Mesenchymal stem cell (in vitro differentiated cells and primary cell): ENCODE measurements around the gene SUSD4.

Source experiments
- DNase-seq: peaks from one replicate; pipeline ENCODE4 v3.0.0-alpha.2; 2013
- H2AFZ ChIP-seq: one replicate; pipeline ENCODE4 v1.6.1; 2013; ENCODE audit warnings: low read depth, mild to moderate bottlenecking, control low read depth, inconsistent platforms, low read length, moderate library complexity
- H2AK5ac ChIP-seq: 2 replicates; pipeline ENCODE4 v1.6.1; 2013; ENCODE audit warnings: low read length, moderate library complexity, mild to moderate bottlenecking, inconsistent platforms; ENCODE audit not compliant: severe bottlenecking
- H2BK120ac ChIP-seq: one replicate; pipeline ENCODE4 v1.6.1; 2013; ENCODE audit warnings: low read depth, mild to moderate bottlenecking, inconsistent platforms, low read length, moderate library complexity
- H2BK12ac ChIP-seq, 2 experiments: one replicate each; pipeline ENCODE4 v1.6.1; 2013; ENCODE audit warnings: inconsistent platforms in 2 of 2, low read length in 2 of 2, mild to moderate bottlenecking in 2 of 2, moderate library complexity in 2 of 2, control low read depth in 1 of 2
- H2BK15ac ChIP-seq: one replicate; pipeline ENCODE4 v1.6.1; 2013; ENCODE audit warnings: mild to moderate bottlenecking, low read depth, inconsistent platforms; ENCODE audit not compliant: poor library complexity, severe bottlenecking
- H2BK5ac ChIP-seq: 2 replicates; pipeline ENCODE4 v1.6.1; 2013; ENCODE audit warnings: low read depth, mild to moderate bottlenecking, low read length, control low read depth, inconsistent platforms; ENCODE audit not compliant: poor library complexity, severe bottlenecking
- H3K14ac ChIP-seq, 2 experiments: one replicate each; pipeline ENCODE4 v1.6.1; 2013; ENCODE audit warnings: inconsistent platforms in 2 of 2, low read length in 2 of 2, control low read depth in 1 of 2, mild to moderate bottlenecking in 1 of 2, moderate library complexity in 1 of 2
- H3K18ac ChIP-seq, 2 experiments: one replicate each; pipeline ENCODE4 v1.6.1; 2013; ENCODE audit warnings: inconsistent platforms in 2 of 2, low read length in 2 of 2, control low read depth in 1 of 2, low read depth in 1 of 2, mild to moderate bottlenecking in 1 of 2
- H3K23ac ChIP-seq, 2 experiments: one replicate each; pipeline ENCODE4 v1.6.1; 2013; ENCODE audit warnings: inconsistent platforms in 2 of 2, low read length in 2 of 2, mild to moderate bottlenecking in 2 of 2, moderate library complexity in 2 of 2, control low read depth in 1 of 2
- H3K27ac ChIP-seq: 2 replicates; pipeline ENCODE4 v1.5.1; 2013; ENCODE audit warnings: mild to moderate bottlenecking, moderate library complexity, low read length, control low read depth, inconsistent platforms; ENCODE audit not compliant: poor library complexity, severe bottlenecking
- H3K27me3 ChIP-seq, 2 experiments: 2 replicates each; pipeline versions ENCODE4 v1.6.1 to v1.7.0; 2013; ENCODE audit warnings: low read length in 2 of 2, mild to moderate bottlenecking in 2 of 2, moderate library complexity in 2 of 2, control low read depth in 1 of 2, inconsistent platforms in 1 of 2; ENCODE audit not compliant: control insufficient read depth in 1 of 2, insufficient read depth in 1 of 2
- H3K36me3 ChIP-seq, 2 experiments: 2 replicates each; pipeline versions ENCODE4 v1.6.1 to v1.7.0; 2013; ENCODE audit warnings: low read length in 2 of 2, control low read depth in 1 of 2, inconsistent platforms in 1 of 2, low read depth in 1 of 2, mild to moderate bottlenecking in 1 of 2; ENCODE audit not compliant: insufficient read depth in 2 of 2, control insufficient read depth in 1 of 2
- H3K4ac ChIP-seq, 2 experiments: one replicate each; pipeline ENCODE4 v1.6.1; 2013; ENCODE audit warnings: inconsistent platforms in 2 of 2, low read length in 2 of 2, mild to moderate bottlenecking in 2 of 2, moderate library complexity in 2 of 2, control low read depth in 1 of 2, low read depth in 1 of 2
- H3K4me1 ChIP-seq: 2 replicates; pipeline ENCODE4 v1.6.1; 2013; ENCODE audit warnings: low read depth, low read length, control low read depth; ENCODE audit not compliant: control insufficient read depth, insufficient read depth
- H3K4me2 ChIP-seq: 2 replicates; pipeline ENCODE4 v1.6.1; 2013; ENCODE audit warnings: low read length, mild to moderate bottlenecking, inconsistent platforms; ENCODE audit not compliant: poor library complexity, severe bottlenecking
- H3K4me3 ChIP-seq, 2 experiments: 2 replicates each; pipeline versions ENCODE4 v1.5.1 to v1.7.0; 2013; ENCODE audit warnings: low read length in 2 of 2, mild to moderate bottlenecking in 2 of 2, control low read depth in 1 of 2, low read depth in 1 of 2; ENCODE audit not compliant: insufficient read depth in 1 of 2
- H3K79me1 ChIP-seq: replicated peaks from 2 replicates; pipeline ENCODE4 v1.6.1; 2013; ENCODE audit warnings: mild to moderate bottlenecking, control low read depth, low read length, inconsistent platforms; ENCODE audit not compliant: poor library complexity, severe bottlenecking
- H3K9ac ChIP-seq: 2 replicates; pipeline ENCODE4 v1.7.0; 2013; ENCODE audit warnings: mild to moderate bottlenecking, low read length, moderate library complexity
- H3K9me3 ChIP-seq: 2 replicates; pipeline ENCODE4 v1.7.0; 2013; ENCODE audit warnings: mild to moderate bottlenecking, low read length; ENCODE audit not compliant: control insufficient read depth
- H4K8ac ChIP-seq: one replicate; pipeline ENCODE4 v1.6.1; 2013; ENCODE audit warnings: inconsistent platforms, mild to moderate bottlenecking, low read length, moderate library complexity
- H4K91ac ChIP-seq: one replicate; pipeline ENCODE4 v1.6.1; 2013; ENCODE audit warnings: mild to moderate bottlenecking, low read length, inconsistent platforms
- WGBS: methylation state at CpG from one replicate; pipeline ENCODE4 v1.1.7; 2013; ENCODE audit warnings: mixed read lengths; 5-methylcytosine and 5-hydroxymethylcytosine counted together

The SUSD4 gene

DNA sequence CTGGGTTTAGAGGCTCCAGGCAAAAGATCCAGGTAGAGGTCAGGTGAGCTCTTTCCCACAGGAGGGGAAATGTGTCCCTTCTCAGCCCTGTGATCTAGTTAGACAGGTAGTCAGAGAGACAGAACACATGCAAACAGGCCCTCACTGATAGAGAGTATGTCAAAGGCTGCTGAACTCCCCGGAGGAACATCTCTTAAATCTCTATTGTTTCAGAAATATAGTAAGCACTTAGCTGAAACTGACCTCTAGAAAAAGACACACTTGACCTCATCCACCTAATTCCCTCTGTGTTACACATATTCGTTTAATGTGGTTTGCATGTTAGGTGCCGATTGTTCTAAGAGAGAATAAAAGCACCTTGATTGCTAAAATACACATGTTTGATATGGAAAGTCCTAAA, 23.3 kb downstream of the SUSD4 start:
- no peaks in the 10 kb centered on the region for H3K79me1 ChIP-seq
- no peaks in the 10 kb centered on the region for H3K9me3 ChIP-seq
- H2BK15ac ChIP-seq: no peak overlapping the region
- H3K4me2 ChIP-seq: no peak overlapping the region
- H3K14ac ChIP-seq: no peak overlapping the region
- no peaks in the 10 kb centered on the region for H3K4me1 ChIP-seq
- 77% methylated on average over 3 of the region's 3 CpGs for WGBS
- H2AK5ac ChIP-seq: no peak overlapping the region
- no peak overlapping the region for H2BK12ac ChIP-seq
- no peak overlapping the region for H3K23ac ChIP-seq
- no peak overlapping the region for H3K4me3 ChIP-seq
- H2BK5ac ChIP-seq: no peak overlapping the region
- no peak overlapping the region for H4K8ac ChIP-seq
- DNase-seq: no peak
- H4K91ac ChIP-seq: no peak overlapping the region
- no peak overlapping the region for H3K27ac ChIP-seq
- peaks cover 37 to 81% of the 10 kb centered on the region in 2 experiments for H3K27me3 ChIP-seq
- H3K36me3 ChIP-seq: no peaks in the 10 kb centered on the region
- H3K18ac ChIP-seq: no peak overlapping the region
- no peak overlapping the region for H3K4ac ChIP-seq
- no peak overlapping the region for H2AFZ ChIP-seq
- no peak overlapping the region for H2BK120ac ChIP-seq
- H3K9ac ChIP-seq: no peak overlapping the region

DNA sequence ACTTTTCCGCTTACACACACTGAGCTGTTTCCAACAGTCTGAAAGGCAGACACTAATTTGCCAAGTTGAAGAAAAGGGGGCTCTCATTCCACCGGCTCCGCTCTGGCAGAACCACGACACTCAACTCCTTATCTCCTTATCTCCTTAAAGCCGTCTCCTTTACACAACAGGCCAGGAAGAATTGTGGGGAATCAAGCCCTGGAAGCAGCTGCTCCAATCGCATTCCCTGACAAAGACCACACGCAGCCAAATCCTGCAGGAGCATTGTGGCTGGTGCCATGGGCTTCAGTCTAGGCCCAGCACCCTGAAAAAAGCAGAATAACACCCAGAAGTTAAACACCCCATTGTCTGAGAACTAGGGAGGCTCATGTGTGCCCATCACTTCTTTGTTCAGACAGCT, 24.1 kb downstream of the SUSD4 start:
- 40% methylated on average over 7 of the region's 7 CpGs for WGBS
- Histone ChIP-seq H3K4ac (no peak overlapping the region), H3K79me1 (no peaks in the 10 kb centered on the region), H3K4me1 (no peaks in the 10 kb centered on the region), H3K14ac (no peak overlapping the region), H3K23ac (peak overlapping the region in 1 of 2 experiments; percentile 1), H3K9me3 (peaks cover 3% of the 10 kb centered on the region), H2BK15ac (no peak overlapping the region), H3K27me3 (peaks cover 35 to 83% of the 10 kb centered on the region in 2 experiments), H3K9ac (no peak overlapping the region), H3K4me2 (no peak overlapping the region), H3K4me3 (no peak overlapping the region), H4K91ac (no peak overlapping the region), H2BK5ac (no peak overlapping the region), H3K18ac (no peak overlapping the region), H3K27ac (no peak overlapping the region), H2AFZ (no peak overlapping the region), H2BK120ac (no peak overlapping the region), H4K8ac (no peak overlapping the region), H2AK5ac (no peak overlapping the region), H2BK12ac (no peak overlapping the region), H3K36me3 (no peaks in the 10 kb centered on the region)
- DNase-seq: no peak

DNA sequence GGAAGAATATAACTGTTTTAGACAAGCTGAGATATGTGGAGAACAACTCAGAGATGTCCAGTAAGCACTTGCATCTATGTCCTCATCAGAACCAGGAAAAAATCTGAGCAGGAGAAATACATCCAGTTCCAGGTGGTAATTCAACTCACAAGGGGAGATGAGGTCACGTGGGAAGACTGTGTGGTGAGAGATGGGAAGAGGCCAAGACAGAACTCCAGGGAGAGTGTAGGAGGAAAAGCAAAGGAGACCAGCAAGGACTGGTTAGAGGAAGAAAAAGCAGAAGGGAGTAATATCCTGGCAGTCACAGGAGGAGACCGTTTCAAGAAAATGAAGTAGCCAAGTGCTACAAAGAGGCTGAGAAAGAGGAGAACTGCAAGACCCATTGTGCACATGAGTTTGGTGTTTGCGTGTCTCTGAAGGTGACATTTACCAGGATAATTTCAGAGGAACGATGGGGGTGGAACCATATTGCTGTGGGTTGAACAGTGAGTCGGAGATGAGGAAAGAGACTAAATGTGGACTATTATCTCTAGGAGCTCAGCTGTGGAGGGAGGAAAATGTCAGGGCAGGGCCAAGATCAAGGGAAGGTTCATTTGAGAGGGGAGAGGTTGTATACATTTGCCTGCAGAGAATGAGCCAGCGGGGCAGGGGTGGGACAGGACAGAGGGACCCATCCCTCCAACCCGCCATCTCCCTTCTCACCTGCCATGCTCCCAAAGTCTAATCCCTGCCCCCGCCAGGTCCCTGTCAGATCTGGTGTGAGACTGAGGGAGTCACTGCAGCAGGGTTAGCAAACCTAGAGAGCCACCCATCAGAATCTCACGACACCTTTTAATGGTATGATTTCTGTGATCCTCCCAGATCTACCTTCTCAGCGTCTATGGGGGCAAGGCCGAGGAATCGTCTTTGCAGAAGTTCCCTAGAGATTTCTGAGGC, 24.9 kb downstream of the SUSD4 start:
- Histone ChIP-seq H4K8ac (no peak overlapping the region), H3K9me3 (peaks cover 3% of the 10 kb centered on the region), H2BK15ac (no peak overlapping the region), H3K4me1 (no peaks in the 10 kb centered on the region), H3K36me3 (no peaks in the 10 kb centered on the region), H2BK12ac (no peak overlapping the region), H3K79me1 (no peaks in the 10 kb centered on the region), H3K27ac (no peak overlapping the region), H2AK5ac (no peak overlapping the region), H3K14ac (no peak overlapping the region), H2BK5ac (no peak overlapping the region), H3K9ac (no peak overlapping the region), H3K4ac (no peak overlapping the region), H3K18ac (no peak overlapping the region), H3K27me3 (peaks cover 31 to 79% of the 10 kb centered on the region in 2 experiments), H3K23ac (no peak overlapping the region), H2AFZ (no peak overlapping the region), H2BK120ac (no peak overlapping the region), H3K4me3 (no peak overlapping the region), H3K4me2 (no peak overlapping the region), H4K91ac (no peak overlapping the region)
- WGBS: 82% methylated on average over 11 of the region's 12 CpGs
- DNase-seq: no peak

DNA sequence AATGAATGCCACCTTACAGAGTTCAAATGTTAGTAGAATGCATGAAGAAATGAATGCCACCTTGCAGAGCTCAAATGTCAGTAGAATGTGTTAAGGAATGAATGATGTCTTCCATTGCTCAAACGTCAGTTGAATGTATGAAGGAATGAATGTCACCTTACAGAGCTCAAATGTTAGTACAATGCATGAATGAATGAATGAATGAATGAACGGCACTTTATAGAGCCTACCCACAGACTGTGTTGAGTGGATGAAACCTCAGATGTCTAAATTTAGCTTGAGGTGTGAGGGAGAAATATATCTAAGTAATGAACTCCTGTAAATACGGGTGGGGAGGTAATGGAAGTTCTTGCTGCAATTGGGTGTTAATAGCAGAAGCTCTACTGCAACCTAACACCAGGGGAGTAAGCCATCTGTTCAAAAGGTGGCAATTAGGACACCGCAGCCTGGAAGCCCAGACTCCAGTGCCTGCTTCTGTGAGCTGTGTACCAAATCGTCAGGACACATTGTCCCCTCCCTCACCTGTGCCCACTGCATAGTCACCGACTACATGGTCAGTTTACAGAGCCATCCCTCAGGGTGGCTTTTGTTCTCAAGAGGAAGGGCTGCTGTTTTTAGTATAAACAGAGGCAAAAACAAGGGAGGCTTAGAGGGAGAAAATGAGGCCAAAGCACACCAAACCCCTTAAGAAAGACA, 26.7 kb downstream of the SUSD4 start:
- Histone ChIP-seq H3K9me3 (peaks cover 3% of the 10 kb centered on the region), H2BK120ac (no peak overlapping the region), H3K9ac (no peak overlapping the region), H2BK15ac (no peak overlapping the region), H2BK12ac (no peak overlapping the region), H3K14ac (no peak overlapping the region), H3K4me1 (no peaks in the 10 kb centered on the region), H3K23ac (no peak overlapping the region), H3K4me2 (no peak overlapping the region), H3K79me1 (no peaks in the 10 kb centered on the region), H3K4me3 (no peak overlapping the region), H4K8ac (no peak overlapping the region), H2BK5ac (no peak overlapping the region), H3K36me3 (no peaks in the 10 kb centered on the region), H4K91ac (no peak overlapping the region), H3K18ac (no peak overlapping the region), H3K27me3 (peaks cover 37 to 84% of the 10 kb centered on the region in 2 experiments), H3K4ac (no peak overlapping the region), H2AFZ (no peak overlapping the region), H3K27ac (no peak overlapping the region), H2AK5ac (no peak overlapping the region)
- WGBS: 73% methylated on average over 6 of the region's 6 CpGs
- no peak for DNase-seq
